BLaER1 (cell line): Measurements from ENCODE around the gene PTPRD.
A peak's percentile ranks its signal among the peaks of the same experiment; 100 is the strongest.

Experiments used
- H3K27ac ChIP-seq: shearing (Covaris generic); formaldehyde crosslinking; 2 replicates; pipeline ENCODE4 v1.8.1; 2022
- H3K27me3 ChIP-seq: shearing (Covaris generic); formaldehyde crosslinking; 2 replicates; pipeline ENCODE4 v1.8.1; 2022
- H3K36me3 ChIP-seq: shearing (Covaris generic); formaldehyde crosslinking; 2 replicates; pipeline ENCODE4 v1.8.1; 2022
- H3K4me1 ChIP-seq: shearing (Covaris generic); formaldehyde crosslinking; 2 replicates; pipeline ENCODE4 v1.8.1; 2022
- H3K4me2 ChIP-seq: shearing (Covaris generic); formaldehyde crosslinking; 2 replicates; pipeline ENCODE4 v1.8.1; 2022
- H3K4me3 ChIP-seq: shearing (Covaris generic); formaldehyde crosslinking; 2 replicates; pipeline ENCODE4 v1.8.1; 2022
- H3K9ac ChIP-seq: shearing (Covaris generic); formaldehyde crosslinking; 2 replicates; pipeline ENCODE4 v1.8.1; 2022
- H3K9me3 ChIP-seq: shearing (Covaris generic); formaldehyde crosslinking; 2 replicates; pipeline ENCODE4 v1.8.1; 2022
- H4K20me1 ChIP-seq: shearing (Covaris generic); formaldehyde crosslinking; 2 replicates; pipeline ENCODE4 v1.8.1; 2022
- Cebpa-rat ChIP-seq: shearing (Covaris generic); IDR thresholded peaks from 2 replicates; pipeline ENCODE4 v1.8.1; 2022

Gene PTPRD

DNA sequence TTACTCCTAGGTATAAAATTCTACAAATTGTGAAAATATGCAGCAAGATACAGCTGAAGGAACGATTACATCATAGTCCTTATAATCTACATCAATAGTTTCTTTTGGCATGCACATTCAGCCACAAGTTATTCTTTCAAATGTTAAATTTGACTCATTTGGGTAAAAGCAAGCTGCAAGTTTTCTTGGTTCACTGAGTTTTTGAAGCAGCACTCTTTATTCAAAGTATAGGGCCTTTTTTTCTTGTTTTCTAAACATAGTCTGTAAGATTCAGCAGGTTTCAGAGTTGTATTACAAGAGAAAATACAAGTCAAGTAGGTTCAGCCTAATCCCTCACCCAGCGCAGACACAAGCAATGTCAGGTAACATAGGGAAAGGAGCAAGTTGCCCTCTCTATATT, 981.5 kb downstream of the PTPRD start:
- Histone ChIP-seq H3K27ac (no peak overlapping the region), H3K4me1 (peaks cover 9% of the 10 kb centered on the region), H3K36me3 (no peaks in the 10 kb centered on the region), H3K9me3 (no peaks in the 10 kb centered on the region), H3K9ac (no peak overlapping the region), H3K4me3 (no peak overlapping the region), H4K20me1 (no peaks in the 10 kb centered on the region), H3K27me3 (no peaks in the 10 kb centered on the region), H3K4me2 (no peak overlapping the region)
- TF ChIP-seq Cebpa-rat, result no peak

GRCh38 chr9:9625248-9625647, 987.6 kb downstream of the PTPRD start:
- Histone ChIP-seq H3K4me3 (no peak overlapping the region), H3K4me2 (no peak overlapping the region)
- TF ChIP-seq Cebpa-rat, result no peak

GRCh38 chr9:9623506-9623905, 989.3 kb downstream of the PTPRD start:
- Histone ChIP-seq H3K4me1 (no peaks in the 10 kb centered on the region), H3K27ac (no peak overlapping the region), H4K20me1 (no peaks in the 10 kb centered on the region), H3K27me3 (no peaks in the 10 kb centered on the region), H3K9ac (no peak overlapping the region), H3K9me3 (no peaks in the 10 kb centered on the region), H3K4me2 (no peak overlapping the region), H3K4me3 (no peak overlapping the region), H3K36me3 (no peaks in the 10 kb centered on the region)
- no peak for TF ChIP-seq Cebpa-rat

More at GRCh38 chr9:9625248-9625647, 987.6 kb downstream of the PTPRD start:
- peaks cover 9% of the 10 kb centered on the region for H3K4me1 ChIP-seq
- H3K27ac ChIP-seq, result no peak overlapping the region
- no peaks in the 10 kb centered on the region for H4K20me1 ChIP-seq
- no peak overlapping the region for H3K9ac ChIP-seq
- no peaks in the 10 kb centered on the region for H3K9me3 ChIP-seq
- H3K36me3 ChIP-seq, result no peaks in the 10 kb centered on the region
- H3K27me3 ChIP-seq, result no peaks in the 10 kb centered on the region

DNA sequence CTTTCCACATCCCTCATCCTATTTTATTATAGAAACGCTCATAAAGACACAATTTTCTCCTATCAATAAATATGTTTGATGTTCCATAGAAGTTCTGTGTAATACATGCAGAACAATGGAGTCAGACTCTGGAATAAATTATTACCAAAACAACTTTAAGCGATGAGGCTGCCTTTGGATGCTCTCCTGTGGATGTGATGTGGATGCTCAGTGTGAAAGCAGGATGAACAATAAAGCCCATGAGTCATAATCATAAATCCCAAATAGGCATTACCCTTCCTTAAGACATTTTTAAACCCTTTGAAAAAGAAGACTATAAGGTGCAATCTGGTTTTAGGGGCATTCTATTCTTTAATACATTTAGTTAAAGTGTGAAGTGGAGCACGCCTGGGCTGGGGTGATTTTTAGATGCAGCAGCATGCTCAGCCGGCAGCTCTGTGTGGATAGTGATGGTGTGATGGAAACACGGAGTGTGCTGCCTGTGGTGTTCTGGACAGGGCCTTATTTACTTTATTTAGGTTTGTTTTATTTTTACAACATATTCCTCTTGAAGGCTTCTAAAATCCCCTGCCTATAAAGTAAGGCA, 991.4 kb downstream of the PTPRD start:
- Histone ChIP-seq H3K9me3 (no peaks in the 10 kb centered on the region), H3K4me1 (no peaks in the 10 kb centered on the region), H3K9ac (no peak overlapping the region), H3K4me2 (no peak overlapping the region), H3K4me3 (no peak overlapping the region), H4K20me1 (no peaks in the 10 kb centered on the region), H3K27ac (no peak overlapping the region), H3K27me3 (no peaks in the 10 kb centered on the region), H3K36me3 (no peaks in the 10 kb centered on the region)
- no peak for TF ChIP-seq Cebpa-rat

DNA sequence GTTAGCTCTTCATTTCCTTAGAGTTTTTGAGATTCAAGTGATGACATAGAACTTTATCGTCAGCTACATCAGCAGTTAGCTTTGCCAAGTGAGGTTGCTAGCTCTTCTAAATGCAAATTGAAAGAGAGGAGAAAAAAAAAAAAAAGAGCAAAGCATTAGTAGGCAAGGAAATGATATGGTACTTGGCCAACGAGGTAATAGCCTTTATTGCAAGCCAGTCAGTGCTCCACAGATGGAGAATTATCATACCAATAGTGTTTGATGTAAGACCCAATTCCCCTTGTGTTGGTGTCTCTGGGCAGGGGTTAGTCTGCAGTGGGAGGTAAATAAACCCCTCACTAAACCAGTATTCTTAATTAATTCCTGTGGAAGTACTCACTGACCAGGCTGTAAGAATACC, 992.1 kb downstream of the PTPRD start:
- Histone ChIP-seq H3K4me1 (no peaks in the 10 kb centered on the region), H4K20me1 (no peaks in the 10 kb centered on the region), H3K4me2 (no peak overlapping the region), H3K27ac (no peak overlapping the region), H3K9ac (no peak overlapping the region), H3K9me3 (no peaks in the 10 kb centered on the region), H3K36me3 (no peaks in the 10 kb centered on the region), H3K4me3 (no peak overlapping the region), H3K27me3 (no peaks in the 10 kb centered on the region)
- no peak for TF ChIP-seq Cebpa-rat

GRCh38 chr9:9615086-9615485, 997.7 kb downstream of the PTPRD start:
- Histone ChIP-seq H3K9ac (no peak overlapping the region), H3K4me3 (no peak overlapping the region), H3K36me3 (no peaks in the 10 kb centered on the region), H3K27ac (no peak overlapping the region), H3K4me1 (peaks cover 14% of the 10 kb centered on the region), H3K27me3 (no peaks in the 10 kb centered on the region), H3K4me2 (no peak overlapping the region), H4K20me1 (no peaks in the 10 kb centered on the region), H3K9me3 (no peaks in the 10 kb centered on the region)
- no peak for TF ChIP-seq Cebpa-rat

DNA sequence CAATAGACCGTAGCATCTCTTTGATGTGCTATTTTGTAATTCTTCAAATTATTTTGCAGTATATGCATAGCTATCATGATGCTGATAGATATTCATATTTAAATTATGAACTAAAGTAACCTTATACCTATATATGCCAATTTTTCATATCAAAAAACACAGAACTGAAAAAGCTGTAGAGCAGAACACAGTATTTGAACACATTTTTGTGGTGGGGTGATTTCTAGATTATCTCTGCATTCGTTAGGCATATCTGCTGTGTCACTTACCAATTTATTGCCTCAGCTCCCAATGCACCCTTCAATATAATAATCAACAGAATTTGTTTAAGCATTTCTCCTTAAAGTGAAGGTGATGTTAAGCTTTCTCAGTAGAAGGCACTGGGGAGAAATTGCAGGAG, 998.2 kb downstream of the PTPRD start:
- H3K4me2 ChIP-seq, result no peak overlapping the region

GRCh38 chr9:9612755-9613154, 1000.0 kb downstream of the PTPRD start:
- no peaks in the 10 kb centered on the region for H4K20me1 ChIP-seq
- peak overlapping the region; percentile 46 for H3K4me2 ChIP-seq
- H3K27me3 ChIP-seq, result no peaks in the 10 kb centered on the region
- H3K4me1 ChIP-seq, result peaks cover 14% of the 10 kb centered on the region
- no peak overlapping the region for H3K9ac ChIP-seq
- H3K9me3 ChIP-seq, result no peaks in the 10 kb centered on the region
- H3K36me3 ChIP-seq, result no peaks in the 10 kb centered on the region
- H3K4me3 ChIP-seq, result no peak overlapping the region
- no peak for TF ChIP-seq Cebpa-rat
- H3K27ac ChIP-seq, result no peak overlapping the region

More for the DNA sequence above, 998.2 kb downstream of the PTPRD start:
- H3K36me3 ChIP-seq, result no peaks in the 10 kb centered on the region
- H4K20me1 ChIP-seq, result no peaks in the 10 kb centered on the region
- no peak overlapping the region for H3K4me3 ChIP-seq
- no peak overlapping the region for H3K9ac ChIP-seq
- no peaks in the 10 kb centered on the region for H3K9me3 ChIP-seq
- H3K27me3 ChIP-seq, result no peaks in the 10 kb centered on the region
- TF ChIP-seq Cebpa-rat, result no peak
- H3K4me1 ChIP-seq, result peaks cover 14% of the 10 kb centered on the region
- H3K27ac ChIP-seq, result no peak overlapping the region

DNA sequence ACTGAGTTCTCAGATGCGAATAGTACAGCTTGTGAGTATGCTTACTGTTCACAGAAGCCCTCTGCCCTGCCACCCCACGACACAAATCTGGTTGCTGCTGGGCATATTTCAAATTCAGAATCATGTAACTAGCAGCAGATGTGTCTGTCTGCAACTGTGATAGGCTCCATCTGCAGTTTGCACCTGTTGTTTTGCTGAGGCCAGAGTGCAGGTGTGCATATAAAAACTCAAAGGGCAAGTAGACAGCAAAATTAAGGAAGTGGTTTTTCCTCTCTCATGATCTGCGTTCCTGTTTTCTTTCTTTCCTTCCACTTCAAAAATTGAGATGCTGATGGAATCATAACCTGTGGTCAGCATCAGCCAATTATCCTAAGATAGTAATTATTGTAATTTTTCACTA, 1000.5 kb downstream of the PTPRD start:
- Histone ChIP-seq H3K27me3 (no peaks in the 10 kb centered on the region), H3K9me3 (no peaks in the 10 kb centered on the region), H3K4me2 (peak overlapping the region; percentile 46), H3K27ac (no peak overlapping the region), H3K4me3 (no peak overlapping the region), H3K4me1 (peaks cover 14% of the 10 kb centered on the region), H3K36me3 (no peaks in the 10 kb centered on the region), H4K20me1 (no peaks in the 10 kb centered on the region), H3K9ac (no peak overlapping the region)
- no peak for TF ChIP-seq Cebpa-rat

DNA sequence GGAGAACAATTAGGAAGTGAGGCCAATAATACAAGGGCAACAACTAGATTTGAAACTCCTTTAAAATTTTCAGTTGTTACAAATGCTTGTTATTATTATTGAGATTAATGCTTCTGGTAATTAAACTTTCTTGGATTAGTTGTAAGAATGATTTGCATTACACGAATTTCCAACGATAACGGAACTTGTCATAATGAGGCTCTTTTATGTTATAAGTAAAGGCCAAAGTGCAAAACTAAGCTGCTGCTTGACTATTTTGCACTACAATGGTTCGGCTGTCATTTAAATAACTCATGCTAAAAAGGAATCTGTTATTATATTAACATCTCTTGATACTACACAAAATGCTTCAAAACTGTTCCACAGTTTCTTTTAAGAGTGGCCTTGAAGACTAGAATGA, 1007.1 kb downstream of the PTPRD start:
- no peaks in the 10 kb centered on the region for H3K36me3 ChIP-seq
- H3K27ac ChIP-seq, result no peak overlapping the region
- no peak overlapping the region for H3K4me2 ChIP-seq
- TF ChIP-seq Cebpa-rat, result no peak
- H3K27me3 ChIP-seq, result no peaks in the 10 kb centered on the region
- H4K20me1 ChIP-seq, result no peaks in the 10 kb centered on the region
- no peak overlapping the region for H3K4me3 ChIP-seq
- H3K4me1 ChIP-seq, result no peaks in the 10 kb centered on the region
- no peak overlapping the region for H3K9ac ChIP-seq
- H3K9me3 ChIP-seq, result no peaks in the 10 kb centered on the region

GRCh38 chr9:9603345-9603744, 1009.5 kb downstream of the PTPRD start:
- Histone ChIP-seq H3K36me3 (no peaks in the 10 kb centered on the region), H3K4me3 (no peak overlapping the region), H4K20me1 (no peaks in the 10 kb centered on the region), H3K9me3 (no peaks in the 10 kb centered on the region), H3K27ac (no peak overlapping the region), H3K27me3 (no peaks in the 10 kb centered on the region), H3K4me2 (no peak overlapping the region), H3K4me1 (no peaks in the 10 kb centered on the region), H3K9ac (no peak overlapping the region)
- TF ChIP-seq Cebpa-rat, result no peak
